Neuron (in vitro differentiated cells): ENCODE data around the gene GAB3.

Experiments used
- H2AFZ ChIP-seq: one replicate; pipeline ENCODE4 v1.6.1; 2013; ENCODE audit warnings: low read depth, mild to moderate bottlenecking, inconsistent platforms, low read length, moderate library complexity
- H3K27me3 ChIP-seq: one replicate; pipeline ENCODE4 v1.6.1; 2013; ENCODE audit warnings: low read length; ENCODE audit not compliant: insufficient read depth
- H3K36me3 ChIP-seq: one replicate; pipeline ENCODE4 v1.6.1; 2013; ENCODE audit warnings: low read length; ENCODE audit not compliant: insufficient read depth
- H3K4me1 ChIP-seq: one replicate; pipeline ENCODE4 v1.6.1; 2013; ENCODE audit warnings: low read length; ENCODE audit not compliant: insufficient read depth
- H3K4me3 ChIP-seq: 2 replicates; pipeline ENCODE4 v1.5.1; 2013; ENCODE audit warnings: mild to moderate bottlenecking, low read length, moderate library complexity
- H3K9me3 ChIP-seq: one replicate; pipeline ENCODE4 v1.6.1; 2013; ENCODE audit warnings: low read length

The GAB3 gene

DNA sequence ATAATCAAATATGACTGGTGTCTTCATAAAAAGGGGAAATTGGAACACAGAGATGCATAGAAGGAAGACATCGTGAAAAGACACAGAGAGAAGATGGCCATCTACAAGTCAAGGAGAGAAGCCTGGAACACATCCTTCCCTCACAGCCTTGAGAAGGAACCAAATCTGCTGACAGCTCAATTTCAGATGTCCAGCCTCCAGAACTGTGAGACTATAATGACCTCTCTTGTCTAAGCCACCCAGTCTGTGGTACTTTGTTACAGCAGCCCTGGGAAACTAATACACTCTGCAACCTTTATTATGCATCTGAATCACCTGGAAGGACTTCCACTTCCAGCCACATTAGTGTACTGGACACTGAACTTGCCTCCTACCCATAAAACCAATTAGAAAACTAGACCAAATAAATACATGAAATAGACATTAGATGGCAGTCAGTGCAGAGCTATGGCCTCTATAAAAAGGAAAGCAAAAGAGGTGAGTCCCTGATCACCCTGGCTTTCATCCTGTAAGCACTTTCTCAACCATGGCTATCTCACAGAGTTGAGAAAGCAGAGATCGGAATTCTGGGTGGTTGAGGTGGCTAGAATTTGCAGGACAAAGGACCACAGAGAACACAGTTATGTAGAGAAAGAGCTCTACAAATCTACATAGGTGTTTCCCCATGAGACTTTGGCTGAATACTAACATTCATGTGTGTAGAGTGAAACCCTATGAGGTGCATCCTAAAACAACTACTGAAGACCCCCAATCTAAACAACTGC lies 25.7 kb downstream of the GAB3 start:
- Histone ChIP-seq H3K4me3 (no peak overlapping the region), H2AFZ (no peak overlapping the region), H3K27me3 (no peaks in the 10 kb centered on the region), H3K36me3 (no peaks in the 10 kb centered on the region), H3K9me3 (no peaks in the 10 kb centered on the region), H3K4me1 (no peaks in the 10 kb centered on the region)

DNA sequence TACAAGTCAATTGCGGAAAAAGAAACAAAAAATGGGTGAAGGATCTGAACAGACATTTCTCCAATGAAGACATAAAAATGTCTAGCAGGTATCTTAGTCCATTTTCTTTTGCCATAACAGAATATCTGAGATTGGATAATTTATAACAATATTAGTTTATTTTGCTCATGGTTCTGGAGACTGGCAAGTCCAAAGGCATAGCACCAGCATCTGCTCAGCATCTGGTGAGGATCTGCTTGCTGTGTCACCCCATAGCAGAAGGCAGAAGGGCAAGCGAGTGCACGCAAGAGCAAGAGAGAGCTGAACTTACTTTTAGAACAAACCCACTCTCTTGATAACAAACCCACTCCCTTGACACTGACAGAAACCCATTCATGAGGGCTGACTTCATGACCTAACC lies 29.7 kb downstream of the GAB3 start:
- Histone ChIP-seq H3K4me3 (no peak overlapping the region), H3K4me1 (no peaks in the 10 kb centered on the region), H2AFZ (no peak overlapping the region), H3K27me3 (no peaks in the 10 kb centered on the region), H3K36me3 (no peaks in the 10 kb centered on the region), H3K9me3 (no peaks in the 10 kb centered on the region)

DNA sequence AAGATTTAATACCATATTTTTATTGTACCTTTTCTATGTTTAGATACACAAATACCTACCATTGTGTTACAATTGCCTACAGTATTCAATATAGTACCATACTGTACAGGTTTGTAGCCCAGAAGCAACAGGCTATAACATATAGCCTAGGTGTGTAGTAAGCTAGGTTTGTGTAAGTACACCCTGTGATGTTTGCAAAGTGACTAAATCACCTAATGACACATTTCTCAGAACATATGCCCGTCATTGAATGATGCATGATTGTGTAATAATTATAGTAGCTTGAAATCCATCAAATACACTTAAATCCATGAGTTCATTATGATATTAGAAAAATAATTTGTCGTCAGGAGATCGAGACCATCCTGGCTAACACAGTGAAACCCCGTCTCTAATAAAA lies 30.8 kb downstream of the GAB3 start:
- Histone ChIP-seq H2AFZ (no peak overlapping the region), H3K27me3 (no peaks in the 10 kb centered on the region), H3K4me3 (no peak overlapping the region), H3K4me1 (no peaks in the 10 kb centered on the region), H3K9me3 (no peaks in the 10 kb centered on the region), H3K36me3 (no peaks in the 10 kb centered on the region)

DNA sequence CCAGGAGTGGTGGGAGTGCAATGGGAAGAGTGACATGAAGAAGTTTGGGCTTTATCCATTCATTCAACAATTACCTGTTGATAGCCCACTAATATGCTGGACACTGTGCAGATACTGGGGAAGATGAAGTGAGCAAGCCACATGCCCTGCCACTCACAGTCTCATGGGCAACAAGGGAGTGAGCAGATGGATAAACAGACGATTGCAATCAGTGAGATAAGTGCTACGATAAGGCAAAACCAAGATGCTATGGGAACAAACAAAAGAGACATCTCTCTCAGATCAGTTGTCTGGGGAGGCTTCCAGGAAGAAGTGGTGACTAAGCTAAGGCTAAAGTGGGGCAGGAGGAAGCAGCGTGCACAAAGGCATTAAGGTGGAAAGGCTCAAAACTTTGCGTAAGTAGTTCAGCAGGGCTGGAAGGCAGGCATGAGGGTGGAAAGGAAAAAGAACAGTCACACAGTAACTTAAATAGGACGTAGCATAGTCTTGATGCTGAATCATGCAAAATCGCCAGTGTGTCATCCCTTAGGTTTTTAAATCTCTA lies 31.7 kb downstream of the GAB3 start:
- Histone ChIP-seq H3K27me3 (no peaks in the 10 kb centered on the region), H3K36me3 (no peaks in the 10 kb centered on the region), H3K4me3 (no peak overlapping the region), H3K9me3 (no peaks in the 10 kb centered on the region), H2AFZ (no peak overlapping the region), H3K4me1 (no peaks in the 10 kb centered on the region)

DNA sequence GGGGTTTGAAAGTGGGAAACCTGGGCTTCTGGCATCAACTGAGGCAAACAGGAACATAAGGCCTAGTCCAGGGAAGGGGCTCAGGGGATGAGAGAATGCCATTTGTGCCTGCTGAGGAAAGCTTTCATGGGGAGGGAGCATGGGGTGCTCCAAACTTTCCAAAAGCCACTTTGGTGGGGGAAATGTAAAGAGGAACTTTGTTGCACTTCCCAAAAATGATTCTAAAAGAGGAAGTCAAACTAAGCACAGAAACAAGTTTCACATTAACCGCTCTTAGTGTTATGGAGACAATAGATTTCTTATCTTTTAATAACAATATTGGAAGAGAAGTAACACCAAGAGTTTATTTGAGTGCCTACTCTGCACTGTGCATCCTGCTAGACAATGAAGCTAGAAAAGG lies 32.3 kb downstream of the GAB3 start:
- H2AFZ ChIP-seq, result no peak overlapping the region
- H3K36me3 ChIP-seq, result no peaks in the 10 kb centered on the region
- no peaks in the 10 kb centered on the region for H3K27me3 ChIP-seq
- H3K4me3 ChIP-seq, result no peak overlapping the region
- H3K4me1 ChIP-seq, result no peaks in the 10 kb centered on the region
- H3K9me3 ChIP-seq, result no peaks in the 10 kb centered on the region

DNA sequence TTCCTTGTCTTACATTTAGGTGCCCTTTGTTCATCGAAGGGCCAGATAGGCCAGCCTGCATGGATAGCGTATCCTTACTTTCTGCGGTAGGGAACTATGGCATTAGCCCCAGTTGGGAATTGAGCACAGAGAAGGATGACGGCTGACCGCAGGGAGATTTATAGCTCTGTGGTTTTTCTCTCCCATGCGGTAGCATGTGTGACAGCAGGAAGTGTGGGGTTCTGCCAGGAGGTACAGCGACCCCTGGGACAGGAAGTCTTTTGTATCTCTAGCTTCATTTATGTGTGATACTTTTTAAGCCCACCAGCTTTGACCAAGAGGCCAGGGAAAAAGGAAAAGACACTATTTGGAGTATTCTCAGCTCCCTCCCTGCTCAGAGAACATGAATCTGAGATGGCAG lies 33.1 kb downstream of the GAB3 start:
- Histone ChIP-seq H3K4me1 (no peaks in the 10 kb centered on the region), H2AFZ (no peak overlapping the region), H3K27me3 (no peaks in the 10 kb centered on the region), H3K36me3 (no peaks in the 10 kb centered on the region), H3K9me3 (no peaks in the 10 kb centered on the region), H3K4me3 (no peak overlapping the region)

DNA sequence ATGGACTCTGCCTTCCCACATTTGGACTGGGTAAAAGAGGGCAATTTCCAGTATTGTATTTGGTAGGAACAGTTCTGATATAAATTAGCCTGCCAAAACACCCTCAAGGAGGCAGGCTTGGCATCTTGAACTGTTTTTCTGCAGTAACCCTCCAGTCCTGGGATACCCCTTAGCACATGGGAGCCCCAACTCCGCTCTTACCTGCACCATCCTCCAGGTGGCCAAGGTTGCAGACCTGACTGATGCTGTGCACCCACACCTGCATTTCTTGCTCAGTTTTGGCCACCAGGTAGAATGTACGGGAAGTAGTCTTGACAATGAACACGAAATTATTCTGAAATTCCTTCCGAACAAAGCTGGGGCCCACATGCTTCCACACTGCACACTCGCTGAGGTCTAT lies 35.1 kb downstream of the GAB3 start:
- Histone ChIP-seq H3K9me3 (no peaks in the 10 kb centered on the region), H3K36me3 (no peaks in the 10 kb centered on the region), H3K4me1 (no peaks in the 10 kb centered on the region), H3K4me3 (no peak overlapping the region), H3K27me3 (no peaks in the 10 kb centered on the region), H2AFZ (no peak overlapping the region)

DNA sequence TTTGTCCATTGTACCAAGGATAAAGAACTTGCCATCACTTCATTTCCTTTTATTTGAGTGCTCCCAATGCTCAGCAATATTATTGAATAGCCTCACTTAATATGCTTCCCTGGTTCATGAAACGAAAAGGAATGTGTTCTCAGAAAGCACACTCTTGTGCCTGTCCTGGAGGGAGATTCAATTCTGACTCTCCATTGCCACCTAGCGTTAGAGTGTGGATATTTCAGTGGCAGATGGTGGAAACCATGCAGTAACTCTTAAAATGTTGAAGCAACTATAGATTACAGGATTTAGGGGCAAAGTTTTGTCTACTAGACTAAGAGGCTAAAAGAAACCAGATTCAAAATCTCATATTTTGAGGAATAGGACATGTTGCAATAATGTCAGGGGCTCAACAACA lies 36.0 kb downstream of the GAB3 start:
- no peak overlapping the region for H3K4me3 ChIP-seq
- H3K9me3 ChIP-seq, result no peaks in the 10 kb centered on the region
- H3K4me1 ChIP-seq, result no peaks in the 10 kb centered on the region
- no peaks in the 10 kb centered on the region for H3K27me3 ChIP-seq
- H2AFZ ChIP-seq, result no peak overlapping the region
- no peaks in the 10 kb centered on the region for H3K36me3 ChIP-seq

DNA sequence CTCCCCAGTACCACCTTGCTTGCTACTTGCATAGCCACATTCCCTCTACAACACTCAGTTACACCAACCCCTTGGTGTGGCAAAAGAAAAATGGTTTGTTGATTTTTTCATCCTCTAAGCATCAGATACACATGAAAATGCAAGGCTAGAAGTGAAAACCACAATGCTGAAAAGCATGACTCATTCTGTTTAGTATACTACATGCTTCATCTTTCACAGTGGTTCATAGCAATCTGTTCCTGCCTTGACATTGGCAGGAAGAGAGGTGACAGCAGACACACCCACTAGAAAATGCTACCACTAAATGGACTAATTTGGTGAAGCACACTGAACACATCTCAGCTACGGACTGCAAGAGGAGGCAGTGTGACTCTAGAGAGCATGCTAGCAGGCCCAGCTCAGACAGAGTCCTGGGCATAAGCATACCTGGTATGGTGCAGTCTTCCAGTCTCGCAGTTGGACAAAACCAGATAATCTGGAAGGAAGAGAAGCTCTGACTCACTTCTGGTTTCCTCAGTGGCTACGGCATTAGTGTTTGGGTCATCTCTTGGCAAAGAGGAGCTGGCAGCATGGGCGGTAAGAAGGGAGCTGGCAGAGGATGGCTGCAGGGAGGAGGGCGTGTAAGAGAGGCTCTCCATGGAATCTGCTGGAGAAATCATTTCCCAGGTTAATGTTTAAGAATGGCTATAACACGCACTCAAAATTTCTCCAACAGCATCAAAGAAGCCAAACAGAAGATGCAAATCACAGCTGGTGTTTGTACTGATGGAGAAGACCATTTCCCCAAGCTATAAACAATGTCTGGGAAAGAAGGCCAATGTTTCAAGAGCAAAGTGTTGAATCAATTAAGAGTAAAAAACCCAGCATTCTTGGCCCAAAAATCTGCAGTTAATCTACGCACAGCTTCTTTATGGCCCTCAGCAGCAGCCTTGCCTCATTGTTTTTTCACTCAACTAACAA lies 37.8 kb downstream of the GAB3 start:
- Histone ChIP-seq H3K9me3 (no peaks in the 10 kb centered on the region), H2AFZ (no peak overlapping the region), H3K27me3 (no peaks in the 10 kb centered on the region), H3K4me1 (no peaks in the 10 kb centered on the region), H3K4me3 (no peak overlapping the region), H3K36me3 (no peaks in the 10 kb centered on the region)

DNA sequence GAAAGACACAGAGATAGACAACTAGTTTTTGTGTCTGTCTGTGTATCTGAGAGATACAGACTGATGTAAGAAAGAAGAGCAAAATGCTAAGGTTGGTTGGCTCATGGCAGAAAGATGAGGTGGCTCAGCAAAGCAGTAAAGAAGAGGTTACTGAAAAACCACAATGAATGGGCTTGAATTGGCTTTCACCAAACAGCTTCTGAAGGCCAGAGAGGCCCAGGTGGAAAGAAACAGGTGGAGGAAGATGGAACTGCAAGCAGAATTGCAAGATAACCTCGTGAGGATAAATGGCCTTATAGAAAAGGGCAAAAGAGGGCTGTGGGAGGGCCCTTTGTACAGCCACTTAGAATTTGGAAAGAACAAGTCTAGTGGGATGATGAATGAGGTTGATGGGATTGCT lies 39.6 kb downstream of the GAB3 start:
- no peaks in the 10 kb centered on the region for H3K9me3 ChIP-seq
- H3K4me3 ChIP-seq, result no peak overlapping the region
- H3K36me3 ChIP-seq, result no peaks in the 10 kb centered on the region
- no peaks in the 10 kb centered on the region for H3K27me3 ChIP-seq
- no peak overlapping the region for H2AFZ ChIP-seq
- H3K4me1 ChIP-seq, result no peaks in the 10 kb centered on the region

DNA sequence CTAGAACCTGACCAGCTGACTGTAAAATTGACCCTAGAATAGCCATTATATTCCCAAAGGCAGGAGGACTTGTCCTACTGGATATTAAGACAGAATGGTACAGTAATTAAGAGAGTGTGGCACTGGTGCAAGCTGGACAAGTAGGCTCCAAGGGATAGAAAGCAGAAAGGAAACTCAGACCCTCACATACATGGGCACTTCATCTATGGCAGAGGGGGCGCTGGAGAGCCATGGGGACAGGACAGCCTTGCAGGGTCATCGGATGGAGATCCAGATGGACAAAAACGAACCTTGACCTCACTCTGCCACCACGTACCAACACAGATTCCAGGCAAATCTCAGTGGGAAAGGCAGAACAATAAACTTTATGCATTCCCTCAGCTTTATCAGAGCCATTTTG lies 40.6 kb downstream of the GAB3 start:
- no peaks in the 10 kb centered on the region for H3K4me1 ChIP-seq
- H2AFZ ChIP-seq, result no peak overlapping the region
- H3K27me3 ChIP-seq, result no peaks in the 10 kb centered on the region
- H3K9me3 ChIP-seq, result no peaks in the 10 kb centered on the region
- H3K4me3 ChIP-seq, result no peak overlapping the region
- no peaks in the 10 kb centered on the region for H3K36me3 ChIP-seq

DNA sequence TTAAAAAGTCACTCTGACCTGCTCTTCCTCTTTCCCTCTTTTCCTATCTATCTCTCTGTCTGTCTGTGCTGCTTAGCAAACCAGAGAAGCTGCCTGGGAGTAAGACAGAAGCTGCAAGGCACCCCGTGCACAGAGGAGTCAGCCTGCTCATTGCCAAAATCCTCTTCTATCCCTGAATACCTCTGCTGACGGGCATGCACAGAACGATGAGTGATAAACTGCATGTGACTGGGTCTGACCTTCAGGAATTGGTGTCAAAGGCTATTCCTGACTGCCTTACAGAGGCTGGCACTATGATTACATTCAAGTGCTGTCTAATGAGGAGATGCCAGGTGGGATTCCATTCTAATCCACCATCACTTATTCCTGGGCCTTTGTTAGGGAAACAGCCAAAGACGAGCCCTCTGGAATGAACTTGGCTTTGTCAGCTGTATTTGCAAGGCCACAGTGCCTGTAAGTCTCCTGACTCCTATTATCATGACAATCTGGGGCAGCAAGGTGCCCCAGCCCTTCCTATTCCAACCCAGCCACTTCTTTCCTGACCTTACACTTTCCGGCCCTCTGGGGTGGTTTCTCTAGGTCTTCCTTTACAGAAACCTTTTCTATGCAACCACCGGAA lies 52.1 kb downstream of the GAB3 start:
- H3K4me3 ChIP-seq, result no peak overlapping the region
- no peak overlapping the region for H2AFZ ChIP-seq
- no peaks in the 10 kb centered on the region for H3K4me1 ChIP-seq
- no peaks in the 10 kb centered on the region for H3K36me3 ChIP-seq
- peaks cover 4% of the 10 kb centered on the region for H3K27me3 ChIP-seq
- H3K9me3 ChIP-seq, result no peaks in the 10 kb centered on the region

DNA sequence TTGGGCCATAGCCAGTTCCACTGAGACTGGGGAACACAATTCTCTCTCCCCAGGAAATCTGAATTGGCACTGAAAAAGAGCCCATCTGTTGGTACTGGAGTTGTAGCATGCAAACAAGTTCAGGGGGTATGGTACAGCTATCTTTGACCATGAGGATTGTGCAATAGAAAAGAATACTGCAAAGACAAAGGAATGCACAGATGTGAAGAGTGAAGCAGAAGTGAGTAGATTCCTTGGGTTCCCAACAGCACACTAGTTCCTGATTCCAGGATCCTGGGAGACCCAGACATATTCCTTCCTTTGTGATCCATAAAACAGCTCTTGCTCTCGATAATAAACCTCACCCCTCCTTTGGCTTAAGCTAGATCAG lies 54.2 kb downstream of the GAB3 start:
- no peaks in the 10 kb centered on the region for H3K9me3 ChIP-seq
- no peaks in the 10 kb centered on the region for H3K4me1 ChIP-seq
- H3K36me3 ChIP-seq, result no peaks in the 10 kb centered on the region
- H3K27me3 ChIP-seq, result peaks cover 4% of the 10 kb centered on the region
- no peak overlapping the region for H2AFZ ChIP-seq
- H3K4me3 ChIP-seq, result no peak overlapping the region
